GM06990 (cell line): ENCODE data around the gene SFTPB.

Experiments
- DNase-seq: peaks from one replicate; pipeline ENCODE4 v3.0.0-alpha.2; 2011; ENCODE audit not compliant: insufficient read length; ENCODE audit errors: extremely low read depth
- H3K27me3 ChIP-seq: replicated peaks from 2 replicates; pipeline ENCODE4 v1.6.0; 2011; ENCODE audit warnings: low read length; ENCODE audit not compliant: control insufficient read depth, insufficient read depth
- H3K36me3 ChIP-seq: 2 replicates; pipeline ENCODE4 v1.5.1; 2011; ENCODE audit warnings: low read length; ENCODE audit not compliant: control insufficient read depth, insufficient read depth
- H3K4me3 ChIP-seq: replicated peaks from 2 replicates; pipeline ENCODE4 v1.5.1; 2011; ENCODE audit warnings: low read depth, mild to moderate bottlenecking, control low read depth, low read length
- CTCF ChIP-seq: IDR thresholded peaks from 2 replicates; pipeline ENCODE4 v1.5.1; 2011; ENCODE audit warnings: low read length, control low read depth, mild to moderate bottlenecking, inconsistent platforms; ENCODE audit not compliant: insufficient read depth, poor library complexity, severe bottlenecking

Gene SFTPB

GRCh38 chr2:85666435-85667316 is 1.3 kb downstream of the SFTPB start:
- Histone ChIP-seq H3K27me3 (no peaks in the 10 kb centered on the region), H3K36me3 (no peaks in the 10 kb centered on the region), H3K4me3 (no peak overlapping the region)
- no peak for DNase-seq
- no peak for TF ChIP-seq CTCF

- no peak overlapping the region for H3K4me3 ChIP-seq
- TF ChIP-seq CTCF: no peak
- no peaks in the 10 kb centered on the region for H3K27me3 ChIP-seq
- DNase-seq: no peak
- no peaks in the 10 kb centered on the region for H3K36me3 ChIP-seq
Measured at GRCh38 chr2:85666016-85666415, 2.0 kb downstream of the SFTPB start.

- no peak for TF ChIP-seq CTCF
- DNase-seq: no peak
- Histone ChIP-seq H3K4me3 (no peak overlapping the region), H3K27me3 (no peaks in the 10 kb centered on the region), H3K36me3 (no peaks in the 10 kb centered on the region)
Measured at GRCh38 chr2:85665264-85665937, 2.6 kb downstream of the SFTPB start.

- TF ChIP-seq CTCF: no peak
- no peak overlapping the region for H3K4me3 ChIP-seq
Measured at GRCh38 chr2:85663594-85664565, 4.1 kb downstream of the SFTPB start.

GRCh38 chr2:85662899-85663593 is 5.0 kb downstream of the SFTPB start:
- Histone ChIP-seq H3K4me3 (no peak overlapping the region), H3K27me3 (no peaks in the 10 kb centered on the region), H3K36me3 (no peaks in the 10 kb centered on the region; the same call in none of the 2 replicates)
- no peak for TF ChIP-seq CTCF
- no peak for DNase-seq

More at GRCh38 chr2:85663594-85664565, 4.1 kb downstream of the SFTPB start:
- H3K27me3 ChIP-seq: no peaks in the 10 kb centered on the region
- no peaks in the 10 kb centered on the region for H3K36me3 ChIP-seq
- no peak for DNase-seq
